ENCODE results near the gene PPP2R5C. TPM values are rescaled to one million over a fixed set of nuclear protein-coding genes. Genes with fewer than 3 reads are reported as not detected.

Gene PPP2R5C
- total and polyA plus RNA-seq, 9 of the 15 experiments (the other 6 are each of a cell fraction or from before 2014, with no cell fraction given): 284 to 617 (median 395) TPM

DNA sequence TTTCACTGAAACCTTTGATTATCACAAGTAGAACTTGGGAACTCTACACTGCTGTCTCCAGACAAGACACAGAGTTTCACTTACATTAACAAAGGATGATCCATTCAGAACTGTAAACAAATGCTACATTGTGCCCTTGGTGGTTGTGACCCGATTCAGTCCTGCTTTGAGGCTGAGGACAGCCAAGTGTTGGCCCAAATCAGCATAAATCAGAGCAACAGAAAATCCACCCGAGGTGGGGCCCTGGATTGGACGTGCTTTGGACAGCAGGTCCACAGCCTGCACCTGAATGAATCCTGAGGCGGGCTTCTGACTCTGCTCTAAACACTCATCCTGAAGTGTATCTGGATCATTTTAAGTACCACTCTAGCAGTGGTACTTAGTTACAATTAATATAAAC lies 68.8 kb downstream of the PPP2R5C start:
- Histone ChIP-seq H3K4me1 (replicated peaks in 1 of 2; ENCODE audit: control insufficient read depth in 2 of 2, insufficient read depth in 2 of 2, low read length in 2 of 2) (no peaks in the 10 kb centered on the region; a peak in 3 of 5 replicates), H3K79me2 (ENCODE audit: control insufficient read depth, insufficient read depth, low read length) (peaks cover 94% of the 10 kb centered on the region), H3K4me2 (ENCODE audit: insufficient read depth, low read length) (no peak overlapping the region), H4K20me1 (replicated peaks; ENCODE audit: control insufficient read depth, insufficient read depth, low read length) (peaks cover 6% of the 10 kb centered on the region; the same call in 1 of the 2 replicates), H2AFZ (ENCODE audit: low read depth, low read length) (no peak overlapping the region), H3K9me1 (ENCODE audit: control insufficient read depth, insufficient read depth, low read length) (no peaks in the 10 kb centered on the region), H3K9me3 (replicated peaks; ENCODE audit: control insufficient read depth, insufficient read depth, low read depth, low read length) (no peaks in the 10 kb centered on the region), H3K9ac (ENCODE audit: insufficient read depth in 1 of 2, low read depth in 2 of 2, low read length in 2 of 2) (no peak overlapping the region), H3K27me3 (ENCODE audit: control insufficient read depth in 2 of 2, insufficient read depth in 2 of 2, low read length in 2 of 2) (no peaks in the 10 kb centered on the region), H3K4me3 (no peak overlapping the region), H3K36me3 (ENCODE audit: control insufficient read depth, insufficient read depth, low read length) (peaks cover 86% of the 10 kb centered on the region), H3K27ac (ENCODE audit: extremely low read depth, low read depth, low read length) (no peak overlapping the region)
- intact Hi-C loops (cut with micrococcal nuclease): no loop called here
- FAIRE-seq (no peak), DNase-seq (ENCODE audit: extremely low read depth in 1 of 4, low spot score in 3 of 4) (no peak), ATAC-seq (no peak)
- ChIA-PET POLR2A (interaction anchor here (1.4 kb wide), 1 partner anchor 21 kb away, joined by 7 read pairs; no protein-coding TSS in a partner anchor), CTCF (ENCODE audit: low intra/inter-chr PET ratio) (no interaction called here)
- WGBS (ENCODE audit: insufficient coverage, low coverage, missing lambda C conversion rate): 86% methylated on average over 4 of the region's 4 CpGs
- in situ Hi-C loops (cut with MboI): no loop called here
- no TSS peak for BruUV-seq (replicated peaks)
- TF ChIP-seq ZNF707 (CRISPR knock-in tag; conservative IDR thresholded peaks at IDR 0.05) (no peak), PHB2 (IDR thresholded peaks at IDR 0.05; ENCODE audit: low read depth) (no peak), HOXB6 (CRISPR knock-in tag; IDR thresholded peaks at IDR 0.05; ENCODE audit: borderline replicate concordance) (no peak), ZNF561 (CRISPR knock-in tag; conservative IDR thresholded peaks at IDR 0.05) (no peak), TAL1 (IDR thresholded peaks at IDR 0.05) (no peak), PHF21A (IDR thresholded peaks at IDR 0.05; ENCODE audit: borderline replicate concordance, low read depth) (no peak), POLR2B (IDR thresholded peaks at IDR 0.05; ENCODE audit: low read depth, partially characterized antibody) (no peak), CC2D1A (IDR thresholded peaks at IDR 0.05) (no peak), MCM7 (IDR thresholded peaks at IDR 0.05) (no peak), HEY1 (CRISPR knock-in tag; IDR thresholded peaks at IDR 0.05; ENCODE audit: borderline replicate concordance) (no peak)
- TF ChIP-seq, protein P1, sequence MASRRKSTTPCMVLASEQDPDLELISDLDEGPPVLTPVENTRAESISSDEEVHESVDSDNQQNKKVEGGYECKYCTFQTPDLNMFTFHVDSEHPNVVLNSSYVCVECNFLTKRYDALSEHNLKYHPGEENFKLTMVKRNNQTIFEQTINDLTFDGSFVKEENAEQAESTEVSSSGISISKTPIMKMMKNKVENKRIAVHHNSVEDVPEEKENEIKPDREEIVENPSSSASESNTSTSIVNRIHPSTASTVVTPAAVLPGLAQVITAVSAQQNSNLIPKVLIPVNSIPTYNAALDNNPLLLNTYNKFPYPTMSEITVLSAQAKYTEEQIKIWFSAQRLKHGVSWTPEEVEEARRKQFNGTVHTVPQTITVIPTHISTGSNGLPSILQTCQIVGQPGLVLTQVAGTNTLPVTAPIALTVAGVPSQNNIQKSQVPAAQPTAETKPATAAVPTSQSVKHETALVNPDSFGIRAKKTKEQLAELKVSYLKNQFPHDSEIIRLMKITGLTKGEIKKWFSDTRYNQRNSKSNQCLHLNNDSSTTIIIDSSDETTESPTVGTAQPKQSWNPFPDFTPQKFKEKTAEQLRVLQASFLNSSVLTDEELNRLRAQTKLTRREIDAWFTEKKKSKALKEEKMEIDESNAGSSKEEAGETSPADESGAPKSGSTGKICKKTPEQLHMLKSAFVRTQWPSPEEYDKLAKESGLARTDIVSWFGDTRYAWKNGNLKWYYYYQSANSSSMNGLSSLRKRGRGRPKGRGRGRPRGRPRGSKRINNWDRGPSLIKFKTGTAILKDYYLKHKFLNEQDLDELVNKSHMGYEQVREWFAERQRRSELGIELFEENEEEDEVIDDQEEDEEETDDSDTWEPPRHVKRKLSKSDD (conservative IDR thresholded peaks at IDR 0.05; ENCODE audit: low read length): no peak
- TF ChIP-seq, protein P2, sequence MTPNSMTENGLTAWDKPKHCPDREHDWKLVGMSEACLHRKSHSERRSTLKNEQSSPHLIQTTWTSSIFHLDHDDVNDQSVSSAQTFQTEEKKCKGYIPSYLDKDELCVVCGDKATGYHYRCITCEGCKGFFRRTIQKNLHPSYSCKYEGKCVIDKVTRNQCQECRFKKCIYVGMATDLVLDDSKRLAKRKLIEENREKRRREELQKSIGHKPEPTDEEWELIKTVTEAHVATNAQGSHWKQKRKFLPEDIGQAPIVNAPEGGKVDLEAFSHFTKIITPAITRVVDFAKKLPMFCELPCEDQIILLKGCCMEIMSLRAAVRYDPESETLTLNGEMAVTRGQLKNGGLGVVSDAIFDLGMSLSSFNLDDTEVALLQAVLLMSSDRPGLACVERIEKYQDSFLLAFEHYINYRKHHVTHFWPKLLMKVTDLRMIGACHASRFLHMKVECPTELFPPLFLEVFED (CRISPR knock-in tag; conservative IDR thresholded peaks at IDR 0.05): no peak
- TF ChIP-seq, protein P3, sequence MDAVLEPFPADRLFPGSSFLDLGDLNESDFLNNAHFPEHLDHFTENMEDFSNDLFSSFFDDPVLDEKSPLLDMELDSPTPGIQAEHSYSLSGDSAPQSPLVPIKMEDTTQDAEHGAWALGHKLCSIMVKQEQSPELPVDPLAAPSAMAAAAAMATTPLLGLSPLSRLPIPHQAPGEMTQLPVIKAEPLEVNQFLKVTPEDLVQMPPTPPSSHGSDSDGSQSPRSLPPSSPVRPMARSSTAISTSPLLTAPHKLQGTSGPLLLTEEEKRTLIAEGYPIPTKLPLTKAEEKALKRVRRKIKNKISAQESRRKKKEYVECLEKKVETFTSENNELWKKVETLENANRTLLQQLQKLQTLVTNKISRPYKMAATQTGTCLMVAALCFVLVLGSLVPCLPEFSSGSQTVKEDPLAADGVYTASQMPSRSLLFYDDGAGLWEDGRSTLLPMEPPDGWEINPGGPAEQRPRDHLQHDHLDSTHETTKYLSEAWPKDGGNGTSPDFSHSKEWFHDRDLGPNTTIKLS (IDR thresholded peaks at IDR 0.05; ENCODE audit: borderline replicate concordance, low read depth): no peak
- TF ChIP-seq, protein P4, sequence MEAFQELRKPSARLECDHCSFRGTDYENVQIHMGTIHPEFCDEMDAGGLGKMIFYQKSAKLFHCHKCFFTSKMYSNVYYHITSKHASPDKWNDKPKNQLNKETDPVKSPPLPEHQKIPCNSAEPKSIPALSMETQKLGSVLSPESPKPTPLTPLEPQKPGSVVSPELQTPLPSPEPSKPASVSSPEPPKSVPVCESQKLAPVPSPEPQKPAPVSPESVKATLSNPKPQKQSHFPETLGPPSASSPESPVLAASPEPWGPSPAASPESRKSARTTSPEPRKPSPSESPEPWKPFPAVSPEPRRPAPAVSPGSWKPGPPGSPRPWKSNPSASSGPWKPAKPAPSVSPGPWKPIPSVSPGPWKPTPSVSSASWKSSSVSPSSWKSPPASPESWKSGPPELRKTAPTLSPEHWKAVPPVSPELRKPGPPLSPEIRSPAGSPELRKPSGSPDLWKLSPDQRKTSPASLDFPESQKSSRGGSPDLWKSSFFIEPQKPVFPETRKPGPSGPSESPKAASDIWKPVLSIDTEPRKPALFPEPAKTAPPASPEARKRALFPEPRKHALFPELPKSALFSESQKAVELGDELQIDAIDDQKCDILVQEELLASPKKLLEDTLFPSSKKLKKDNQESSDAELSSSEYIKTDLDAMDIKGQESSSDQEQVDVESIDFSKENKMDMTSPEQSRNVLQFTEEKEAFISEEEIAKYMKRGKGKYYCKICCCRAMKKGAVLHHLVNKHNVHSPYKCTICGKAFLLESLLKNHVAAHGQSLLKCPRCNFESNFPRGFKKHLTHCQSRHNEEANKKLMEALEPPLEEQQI (IDR thresholded peaks at IDR 0.05): no peak
- TF ChIP-seq, protein P5, sequence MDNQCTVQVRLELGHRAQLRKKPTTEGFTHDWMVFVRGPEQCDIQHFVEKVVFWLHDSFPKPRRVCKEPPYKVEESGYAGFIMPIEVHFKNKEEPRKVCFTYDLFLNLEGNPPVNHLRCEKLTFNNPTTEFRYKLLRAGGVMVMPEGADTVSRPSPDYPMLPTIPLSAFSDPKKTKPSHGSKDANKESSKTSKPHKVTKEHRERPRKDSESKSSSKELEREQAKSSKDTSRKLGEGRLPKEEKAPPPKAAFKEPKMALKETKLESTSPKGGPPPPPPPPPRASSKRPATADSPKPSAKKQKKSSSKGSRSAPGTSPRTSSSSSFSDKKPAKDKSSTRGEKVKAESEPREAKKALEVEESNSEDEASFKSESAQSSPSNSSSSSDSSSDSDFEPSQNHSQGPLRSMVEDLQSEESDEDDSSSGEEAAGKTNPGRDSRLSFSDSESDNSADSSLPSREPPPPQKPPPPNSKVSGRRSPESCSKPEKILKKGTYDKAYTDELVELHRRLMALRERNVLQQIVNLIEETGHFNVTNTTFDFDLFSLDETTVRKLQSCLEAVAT (IDR thresholded peaks at IDR 0.05): no peak
